GM18867 (cell line): ENCODE measurements around the gene CT47A7.
"Not testable (repeated sequence)": the region's sequence is repeated elsewhere in the genome, so short reads cannot be mapped to it uniquely, and the experiment has no call there.

ENCODE experiments used
- ATAC-seq: cut with Tn5 transposase; IDR thresholded peaks from one replicate; pipeline ENCODE4 v1.9.1; 2021; ENCODE audit warnings: mild to moderate bottlenecking, moderate library complexity; ENCODE audit not compliant: unreplicated experiment

CT47A7 gene

GRCh38 chrX:120956500-120956899, at the start of gene CT47A7:
TSS of gene CT47A7 (minus strand) at chrX:120956600. CDS start at chrX:120956345, 255 bp downstream.
- not testable (repeated sequence) for ATAC-seq

GRCh38 chrX:121000589-121000988, 44.2 kb upstream of the CT47A7 start:
- peak; percentile 46 for ATAC-seq

GRCh38 chrX:120999413-120999812, 43.0 kb upstream of the CT47A7 start:
- ATAC-seq, result peak; percentile 80

GRCh38 chrX:120985660-120986059, 29.3 kb upstream of the CT47A7 start, which contains the start of gene CT47A1:
TSS of gene CT47A1 (minus strand) at chrX:120985760. CDS start at chrX:120985529, 231 bp downstream.
- ATAC-seq, result not testable (repeated sequence)
